ENCODE results near the gene EPHA8. TPM values are rescaled to one million over a fixed set of nuclear protein-coding genes. Genes with fewer than 3 reads are reported as not detected.

Gene EPHA8
- total and polyA plus RNA-seq, 2 of the 13 experiments (the other 11 are each of a cell fraction or from before 2014, with no cell fraction given), result not detected

DNA sequence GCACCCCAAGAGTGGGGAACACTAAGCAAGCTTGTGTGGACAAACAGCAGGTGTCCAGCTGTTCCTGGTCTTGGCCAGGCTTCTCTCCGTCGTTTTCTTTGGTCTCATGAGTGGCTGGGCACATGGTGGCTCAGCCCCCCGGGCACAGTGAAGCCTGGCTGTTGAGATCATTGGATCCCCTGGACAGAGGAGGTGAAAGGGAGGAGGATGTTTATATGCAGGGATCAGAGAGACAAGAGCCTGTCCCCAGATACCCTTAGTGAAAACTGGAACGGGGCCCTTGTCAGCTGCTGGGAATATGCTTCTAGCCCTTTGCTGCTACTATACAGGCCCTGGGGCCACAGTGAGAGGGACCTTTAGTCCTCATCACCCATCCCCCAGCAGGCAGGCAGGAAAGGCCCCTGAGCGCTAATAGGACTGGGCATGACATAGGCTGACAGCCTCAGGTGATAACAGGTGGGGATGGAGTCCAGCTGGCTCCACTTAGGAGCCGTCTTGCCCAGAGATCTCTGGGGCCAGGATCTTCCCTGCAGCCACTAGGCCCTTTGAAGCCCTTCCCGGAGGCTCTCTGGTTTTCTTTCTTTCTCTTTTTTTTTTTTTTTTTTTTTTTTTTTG, 16.4 kb downstream of the EPHA8 start:
- no peak overlapping the region for H3K9ac ChIP-seq (ENCODE audit: insufficient read depth, low read depth, low read length)
- in situ Hi-C loops (cut with HindIII; ENCODE audit: extremely low pct_ligation_motif_present, low pct_unique_long_range_greater_than_20kb), result no loop called here
- H3K79me2 ChIP-seq (ENCODE audit: insufficient read depth, low read length), result no peaks in the 10 kb centered on the region
- H3K4me2 ChIP-seq (ENCODE audit: low read depth, low read length), result no peak overlapping the region
- POLR2A ChIA-PET, result no interaction called here
- CTCF ChIA-PET (ENCODE audit: low intra/inter-chr PET ratio, low total read pairs), result no interaction called here
- H3K27ac ChIP-seq (ENCODE audit: extremely low read length, insufficient read depth, low read length), result no peak overlapping the region
- no peak overlapping the region for H2AFZ ChIP-seq (ENCODE audit: low read length)
- WGBS (ENCODE audit: low lambda C conversion rate), result 26% methylated on average over 6 of the region's 7 CpGs
- DNase-seq (ENCODE audit: low spot score) (no peak), ATAC-seq (no peak), FAIRE-seq (no peak)
- no peaks in the 10 kb centered on the region for H3K36me3 ChIP-seq (replicated peaks in 1 of 2; ENCODE audit: control insufficient read depth in 1 of 2, insufficient read depth in 2 of 2, low read length in 2 of 2)
- intact Hi-C loops (cut with micrococcal nuclease; ENCODE audit: unreplicated experiment), result no loop called here
- BruUV-seq (replicated peaks), result no TSS peak
- no peak overlapping the region for H3K4me3 ChIP-seq (replicated peaks in 1 of 3; ENCODE audit: insufficient read depth in 1 of 3, low read depth in 2 of 3, low read length in 3 of 3)
- H3K4me1 ChIP-seq (ENCODE audit: insufficient read depth, low read length), result no peaks in the 10 kb centered on the region
- TF ChIP-seq CTCF (CRISPR knock-in tag; IDR thresholded peaks at IDR 0.05), result no peak
- no peak for TF ChIP-seq ATF1 (CRISPR knock-in tag; IDR thresholded peaks at IDR 0.05)
- no peak for TF ChIP-seq BRD4 (CRISPR knock-in tag; IDR thresholded peaks at IDR 0.05)
- TF ChIP-seq, protein P1, sequence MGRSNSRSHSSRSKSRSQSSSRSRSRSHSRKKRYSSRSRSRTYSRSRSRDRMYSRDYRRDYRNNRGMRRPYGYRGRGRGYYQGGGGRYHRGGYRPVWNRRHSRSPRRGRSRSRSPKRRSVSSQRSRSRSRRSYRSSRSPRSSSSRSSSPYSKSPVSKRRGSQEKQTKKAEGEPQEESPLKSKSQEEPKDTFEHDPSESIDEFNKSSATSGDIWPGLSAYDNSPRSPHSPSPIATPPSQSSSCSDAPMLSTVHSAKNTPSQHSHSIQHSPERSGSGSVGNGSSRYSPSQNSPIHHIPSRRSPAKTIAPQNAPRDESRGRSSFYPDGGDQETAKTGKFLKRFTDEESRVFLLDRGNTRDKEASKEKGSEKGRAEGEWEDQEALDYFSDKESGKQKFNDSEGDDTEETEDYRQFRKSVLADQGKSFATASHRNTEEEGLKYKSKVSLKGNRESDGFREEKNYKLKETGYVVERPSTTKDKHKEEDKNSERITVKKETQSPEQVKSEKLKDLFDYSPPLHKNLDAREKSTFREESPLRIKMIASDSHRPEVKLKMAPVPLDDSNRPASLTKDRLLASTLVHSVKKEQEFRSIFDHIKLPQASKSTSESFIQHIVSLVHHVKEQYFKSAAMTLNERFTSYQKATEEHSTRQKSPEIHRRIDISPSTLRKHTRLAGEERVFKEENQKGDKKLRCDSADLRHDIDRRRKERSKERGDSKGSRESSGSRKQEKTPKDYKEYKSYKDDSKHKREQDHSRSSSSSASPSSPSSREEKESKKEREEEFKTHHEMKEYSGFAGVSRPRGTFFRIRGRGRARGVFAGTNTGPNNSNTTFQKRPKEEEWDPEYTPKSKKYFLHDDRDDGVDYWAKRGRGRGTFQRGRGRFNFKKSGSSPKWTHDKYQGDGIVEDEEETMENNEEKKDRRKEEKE (IDR thresholded peaks at IDR 0.05), result no peak
- no peak for TF ChIP-seq SMC3 (IDR thresholded peaks at IDR 0.05; ENCODE audit: low read length)
- H3K9me3 ChIP-seq (ENCODE audit: low read length), result peaks cover 19% of the 10 kb centered on the region
- H3K27me3 ChIP-seq (ENCODE audit: control insufficient read depth in 1 of 2, insufficient read depth in 2 of 2, low read length in 2 of 2), result peaks cover 6 to 26% of the 10 kb centered on the region in 2 experiments; a peak in 4 of 5 replicates
- H4K20me1 ChIP-seq (ENCODE audit: insufficient read depth, low read length), result no peaks in the 10 kb centered on the region
